WTC11 (cell line): ENCODE results near the gene SPOCD1. TPM values are rescaled to one million over a fixed set of nuclear protein-coding genes. Genes with fewer than 3 reads are reported as not detected.

Experiments
- ATAC-seq: fragments of 200-7000 bp; cut with Tn5 transposase; 2 replicates; pipeline ENCODE4 v1.10.0; 2021; ENCODE audit warnings: mild to moderate bottlenecking, moderate library complexity
- CTCF ChIA-PET: fragments of 300-600 bp; sonication (Branson Sonifier 250); formaldehyde crosslinking; loops from one replicate; lab custom pipeline; 2021; ENCODE audit warnings: antibody characterized with exemption; lab: Charles Lee
- POLR2A ChIA-PET: fragments of 350-600 bp; sonication (Branson Sonifier 250); formaldehyde crosslinking; loops from one replicate; lab custom pipeline; 2021; ENCODE audit warnings: antibody characterized with exemption; lab: Charles Lee
- DNase-seq: peaks from one replicate; pipeline ENCODE4 v3.0.0; 2021; ENCODE audit warnings: low spot score
- H3K27ac Mint-ChIP-seq: 2 replicates; pipeline ENCODE4 v1.8.0; 2021; ENCODE audit warnings: mixed read lengths
- H3K27me3 Mint-ChIP-seq: 2 replicates; pipeline ENCODE4 v1.8.0; 2021; ENCODE audit warnings: low read depth, mild to moderate bottlenecking, moderate library complexity, mixed read lengths
- H3K36me3 Mint-ChIP-seq: 2 replicates; pipeline ENCODE4 v1.8.0; 2021; ENCODE audit warnings: mixed read lengths
- H3K4me1 Mint-ChIP-seq: 2 replicates; pipeline ENCODE4 v1.8.0; 2022; ENCODE audit warnings: mixed read lengths
- H3K4me3 Mint-ChIP-seq: 2 replicates; pipeline ENCODE4 v1.8.0; 2021; ENCODE audit warnings: mild to moderate bottlenecking, moderate library complexity, mixed read lengths
- H3K9me3 Mint-ChIP-seq: 2 replicates; pipeline ENCODE4 v1.8.0; 2021; ENCODE audit warnings: mixed read lengths
- ELF4 ChIP-seq: sonication (generic); formaldehyde crosslinking; IDR thresholded peaks from 2 replicates; pipeline ENCODE4 v1.8.1; 2022; ENCODE audit warnings: low read depth, mild to moderate bottlenecking, moderate library complexity, missing genetic modification reagents
- EMX1 ChIP-seq: fragments of 250-450 bp; sonication (Bioruptor Pico); IDR thresholded peaks from 2 replicates; pipeline ENCODE4 v1.8.0; 2021; ENCODE audit warnings: mild to moderate bottlenecking
- ETV6 ChIP-seq: sonication (generic); formaldehyde crosslinking; IDR thresholded peaks from 2 replicates; pipeline ENCODE4 v1.8.1; 2022; ENCODE audit warnings: mild to moderate bottlenecking, missing genetic modification reagents
- FOXJ3 ChIP-seq: sonication (generic); formaldehyde crosslinking; IDR thresholded peaks from 2 replicates; pipeline ENCODE4 v1.9.0; 2021; ENCODE audit warnings: missing genetic modification reagents, mild to moderate bottlenecking, borderline replicate concordance
- GABPB1 ChIP-seq: sonication (generic); formaldehyde crosslinking; IDR thresholded peaks from 2 replicates; pipeline ENCODE4 v1.8.1; 2023; ENCODE audit warnings: mild to moderate bottlenecking, missing genetic modification reagents
- NR1H2 ChIP-seq: sonication (generic); formaldehyde crosslinking; IDR thresholded peaks from 2 replicates; pipeline ENCODE4 v1.9.0; 2021; ENCODE audit warnings: mild to moderate bottlenecking, moderate library complexity, missing genetic modification reagents
- NR3C1 ChIP-seq: sonication (generic); formaldehyde crosslinking; conservative IDR thresholded peaks from 2 replicates; pipeline ENCODE4 v1.8.1; 2023; ENCODE audit warnings: low read depth, mild to moderate bottlenecking, missing genetic modification reagents
- SMAD3 ChIP-seq: sonication (generic); formaldehyde crosslinking; IDR thresholded peaks from 2 replicates; pipeline ENCODE4 v1.8.0; 2022; ENCODE audit warnings: missing genetic modification reagents, mild to moderate bottlenecking, borderline replicate concordance
- SP1 ChIP-seq: sonication (generic); formaldehyde crosslinking; conservative IDR thresholded peaks from 2 replicates; pipeline ENCODE4 v1.8.1; 2022; ENCODE audit warnings: missing genetic modification reagents
- ZNF138 ChIP-seq: sonication (generic); formaldehyde crosslinking; conservative IDR thresholded peaks from 2 replicates; pipeline ENCODE4 v1.8.1; 2022; ENCODE audit warnings: mild to moderate bottlenecking, moderate library complexity, missing genetic modification reagents
- ZNF219 ChIP-seq: sonication (generic); formaldehyde crosslinking; IDR thresholded peaks from 2 replicates; pipeline ENCODE4 v1.8.0; 2023; ENCODE audit warnings: missing genetic modification reagents, mild to moderate bottlenecking, borderline replicate concordance
- ZNF263 ChIP-seq: sonication (generic); formaldehyde crosslinking; IDR thresholded peaks from 2 replicates; pipeline ENCODE4 v1.8.1; 2022; ENCODE audit warnings: low read depth, mild to moderate bottlenecking, moderate library complexity, missing genetic modification reagents
- ZNF396 ChIP-seq: fragments of 250-450 bp; sonication (Bioruptor Pico); IDR thresholded peaks from 2 replicates; pipeline ENCODE4 v1.8.0; 2021; ENCODE audit warnings: mild to moderate bottlenecking, moderate library complexity, borderline replicate concordance
- ZNF423 ChIP-seq: fragments of 250-450 bp; sonication (Bioruptor Pico); IDR thresholded peaks from 2 replicates; pipeline ENCODE4 v2.1.2; 2022; ENCODE audit warnings: mild to moderate bottlenecking, moderate library complexity
- total RNA-seq: library from RNA; stranded (reverse); gene quantifications from 3 replicates; pipeline ENCODE4 v1.2.3, GENCODE V29; 2021
- TF ChIP-seq, protein P1 (sequence below): fragments of 250-450 bp; sonication (Bioruptor Pico); IDR thresholded peaks from 2 replicates; pipeline ENCODE4 v2.1.2; 2022; ENCODE audit warnings: mild to moderate bottlenecking, moderate library complexity
- TF ChIP-seq, protein P2 (sequence below): sonication (generic); formaldehyde crosslinking; IDR thresholded peaks from 2 replicates; pipeline ENCODE4 v1.8.1; 2023; ENCODE audit warnings: mild to moderate bottlenecking, missing genetic modification reagents
- TF ChIP-seq, protein P3 (sequence below): sonication (generic); formaldehyde crosslinking; IDR thresholded peaks from 2 replicates; pipeline ENCODE4 v1.8.0; 2022; ENCODE audit warnings: mild to moderate bottlenecking, missing genetic modification reagents
- TF ChIP-seq, protein P4 (sequence below): sonication (generic); formaldehyde crosslinking; IDR thresholded peaks from 2 replicates; pipeline ENCODE4 v1.8.0; 2022; ENCODE audit warnings: mild to moderate bottlenecking, missing genetic modification reagents

The SPOCD1 gene
- total RNA-seq, 1 experiment from 2014 or later, result 3.0 TPM

DNA sequence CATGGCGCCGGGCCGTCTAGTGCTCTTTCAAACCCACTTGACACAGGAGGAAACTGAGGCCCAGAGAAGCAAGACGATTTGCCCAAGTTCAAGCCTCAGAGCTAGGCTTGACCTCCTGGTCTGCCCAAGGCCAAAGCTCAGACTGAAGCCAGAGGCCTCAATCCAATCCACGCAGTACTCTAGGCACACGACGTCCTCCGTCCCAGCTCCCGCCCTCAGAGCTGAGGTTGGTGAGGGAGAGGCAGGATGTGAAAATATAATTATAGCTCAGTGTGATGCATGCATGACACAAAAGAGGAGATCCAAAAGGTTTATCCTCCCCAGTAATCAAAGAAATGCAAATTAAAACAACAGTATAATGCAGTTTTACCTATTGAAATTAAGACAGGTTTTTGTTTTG is 36.1 kb downstream of the SPOCD1 start:
- no peak overlapping the region for H3K4me3 Mint-ChIP-seq
- peaks cover 39% of the 10 kb centered on the region for H3K4me1 Mint-ChIP-seq
- no peaks in the 10 kb centered on the region for H3K36me3 Mint-ChIP-seq
- DNase-seq (no peak), ATAC-seq (no peak)
- ChIA-PET CTCF (interaction anchor here (0.6 to 5.8 kb wide), 9 partner anchors 9 to 161 kb away, joined by 3 to 53 read pairs (median 8); partner anchors contain the start of gene ADGRB2), POLR2A (interaction anchor here (0.7 to 0.9 kb wide), 3 partner anchors 10 to 1073 kb away, joined by 4 to 5 read pairs (median 4); no protein-coding TSS in a partner anchor)
- H3K9me3 Mint-ChIP-seq, result no peaks in the 10 kb centered on the region
- peaks cover 17% of the 10 kb centered on the region for H3K27me3 Mint-ChIP-seq
- peak overlapping the region; percentile 1; the same call in 1 of the 2 replicates for H3K27ac Mint-ChIP-seq
- no peak for TF ChIP-seq ZNF138 (CRISPR knock-in tag)
- no peak for TF ChIP-seq EMX1 (CRISPR knock-in tag)
- TF ChIP-seq, protein P1, sequence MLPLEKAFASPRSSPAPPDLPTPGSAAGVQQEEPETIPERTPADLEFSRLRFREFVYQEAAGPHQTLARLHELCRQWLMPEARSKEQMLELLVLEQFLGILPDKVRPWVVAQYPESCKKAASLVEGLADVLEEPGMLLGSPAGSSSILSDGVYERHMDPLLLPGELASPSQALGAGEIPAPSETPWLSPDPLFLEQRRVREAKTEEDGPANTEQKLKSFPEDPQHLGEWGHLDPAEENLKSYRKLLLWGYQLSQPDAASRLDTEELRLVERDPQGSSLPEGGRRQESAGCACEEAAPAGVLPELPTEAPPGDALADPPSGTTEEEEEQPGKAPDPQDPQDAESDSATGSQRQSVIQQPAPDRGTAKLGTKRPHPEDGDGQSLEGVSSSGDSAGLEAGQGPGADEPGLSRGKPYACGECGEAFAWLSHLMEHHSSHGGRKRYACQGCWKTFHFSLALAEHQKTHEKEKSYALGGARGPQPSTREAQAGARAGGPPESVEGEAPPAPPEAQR, result no peak
- no peak for TF ChIP-seq ZNF219
- TF ChIP-seq ZNF396 (CRISPR knock-in tag), result no peak

DNA sequence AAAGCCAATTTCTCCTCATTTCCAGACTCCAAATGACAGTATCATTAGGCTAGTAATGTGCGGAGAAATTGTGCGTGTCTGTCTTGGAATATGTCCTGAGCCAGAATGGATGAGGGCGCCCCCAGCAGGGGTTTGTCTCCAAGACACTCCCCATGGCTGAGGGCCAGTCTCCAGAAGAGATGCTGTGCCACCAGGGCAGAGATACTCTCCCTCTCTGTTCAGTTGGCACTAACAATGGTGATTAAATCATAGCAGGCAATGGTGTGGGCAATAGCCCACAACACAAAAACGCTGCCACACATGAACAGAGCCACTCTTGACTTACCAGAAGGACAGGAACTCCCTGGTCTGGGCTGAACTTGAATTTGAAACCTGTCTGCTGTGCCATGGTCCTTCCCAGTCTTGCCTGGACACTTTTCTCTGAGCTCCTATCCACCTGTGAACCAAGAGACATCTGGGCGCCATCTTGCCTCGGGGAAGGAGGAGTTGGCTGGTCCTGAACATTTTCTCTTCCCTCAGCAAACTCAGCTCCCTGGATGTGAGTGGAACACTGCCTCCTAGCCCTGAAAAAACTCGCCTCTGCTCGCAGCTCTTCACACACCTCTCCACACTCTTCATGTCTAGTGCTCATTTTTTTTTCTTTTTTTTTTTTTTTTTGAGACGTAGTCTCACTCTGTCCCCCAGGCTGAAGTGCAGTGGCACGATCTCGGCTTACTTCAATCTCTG is 36.9 kb downstream of the SPOCD1 start:
- POLR2A ChIA-PET, result interaction anchor here (0.7 to 0.9 kb wide), 4 partner anchors 9 to 1073 kb away, joined by 4 to 5 read pairs (median 4); no protein-coding TSS in a partner anchor
- TF ChIP-seq SP1 (CRISPR knock-in tag) (no peak), FOXJ3 (CRISPR knock-in tag) (no peak), ELF4 (CRISPR knock-in tag) (no peak), ETV6 (no peak)
- TF ChIP-seq, protein P2, sequence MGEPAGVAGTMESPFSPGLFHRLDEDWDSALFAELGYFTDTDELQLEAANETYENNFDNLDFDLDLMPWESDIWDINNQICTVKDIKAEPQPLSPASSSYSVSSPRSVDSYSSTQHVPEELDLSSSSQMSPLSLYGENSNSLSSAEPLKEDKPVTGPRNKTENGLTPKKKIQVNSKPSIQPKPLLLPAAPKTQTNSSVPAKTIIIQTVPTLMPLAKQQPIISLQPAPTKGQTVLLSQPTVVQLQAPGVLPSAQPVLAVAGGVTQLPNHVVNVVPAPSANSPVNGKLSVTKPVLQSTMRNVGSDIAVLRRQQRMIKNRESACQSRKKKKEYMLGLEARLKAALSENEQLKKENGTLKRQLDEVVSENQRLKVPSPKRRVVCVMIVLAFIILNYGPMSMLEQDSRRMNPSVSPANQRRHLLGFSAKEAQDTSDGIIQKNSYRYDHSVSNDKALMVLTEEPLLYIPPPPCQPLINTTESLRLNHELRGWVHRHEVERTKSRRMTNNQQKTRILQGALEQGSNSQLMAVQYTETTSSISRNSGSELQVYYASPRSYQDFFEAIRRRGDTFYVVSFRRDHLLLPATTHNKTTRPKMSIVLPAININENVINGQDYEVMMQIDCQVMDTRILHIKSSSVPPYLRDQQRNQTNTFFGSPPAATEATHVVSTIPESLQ (CRISPR knock-in tag), result no peak
- CTCF ChIA-PET, result interaction anchor here (0.6 to 5.8 kb wide), 10 partner anchors 10 to 185 kb away, joined by 3 to 53 read pairs (median 6); partner anchors contain the start of gene ADGRB2
- Mint-ChIP-seq H3K27ac (no peak overlapping the region), H3K9me3 (no peaks in the 10 kb centered on the region), H3K4me3 (no peak overlapping the region), H3K36me3 (no peaks in the 10 kb centered on the region), H3K4me1 (peaks cover 39% of the 10 kb centered on the region), H3K27me3 (peaks cover 25% of the 10 kb centered on the region)
- DNase-seq (no peak), ATAC-seq (no peak)

DNA sequence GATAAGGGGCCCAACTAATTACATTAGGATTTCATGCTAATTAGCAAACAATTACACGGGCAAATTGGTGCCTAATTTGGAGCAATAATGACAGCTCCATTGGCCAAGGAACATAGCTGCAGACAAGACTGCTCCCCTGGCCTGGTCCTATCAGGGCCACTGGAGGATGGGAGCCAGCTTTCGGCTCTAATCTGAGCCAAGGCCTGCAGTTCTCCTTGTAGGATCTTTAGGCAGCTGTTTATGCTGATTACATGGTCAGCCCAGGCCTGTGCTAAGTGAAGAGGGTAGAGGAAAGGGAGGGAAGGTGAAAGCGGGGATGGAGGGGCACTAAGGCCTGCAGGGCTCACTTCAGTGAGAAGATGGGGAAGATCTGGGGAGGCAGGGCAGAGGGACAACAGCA is 39.3 kb downstream of the SPOCD1 start:
- no peak for DNase-seq
- H3K4me3 Mint-ChIP-seq, result no peak overlapping the region
- ChIA-PET POLR2A (interaction anchor here (0.5 kb wide), 1 partner anchor 48 kb away, joined by 4 read pairs; no protein-coding TSS in a partner anchor), CTCF (interaction anchor here (1.2 to 5.8 kb wide), 4 partner anchors 11 to 61 kb away, joined by 3 to 53 read pairs (median 4); no protein-coding TSS in a partner anchor)
- TF ChIP-seq, protein P3, sequence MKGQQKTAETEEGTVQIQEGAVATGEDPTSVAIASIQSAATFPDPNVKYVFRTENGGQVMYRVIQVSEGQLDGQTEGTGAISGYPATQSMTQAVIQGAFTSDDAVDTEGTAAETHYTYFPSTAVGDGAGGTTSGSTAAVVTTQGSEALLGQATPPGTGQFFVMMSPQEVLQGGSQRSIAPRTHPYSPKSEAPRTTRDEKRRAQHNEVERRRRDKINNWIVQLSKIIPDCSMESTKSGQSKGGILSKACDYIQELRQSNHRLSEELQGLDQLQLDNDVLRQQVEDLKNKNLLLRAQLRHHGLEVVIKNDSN (CRISPR knock-in tag), result no peak
- TF ChIP-seq GABPB1 (CRISPR knock-in tag) (no peak), EMX1 (CRISPR knock-in tag) (no peak), SMAD3 (CRISPR knock-in tag) (no peak), NR3C1 (CRISPR knock-in tag) (no peak), ZNF263 (CRISPR knock-in tag) (no peak), ZNF423 (CRISPR knock-in tag) (no peak), NR1H2 (CRISPR knock-in tag) (no peak)
- TF ChIP-seq, protein P4, sequence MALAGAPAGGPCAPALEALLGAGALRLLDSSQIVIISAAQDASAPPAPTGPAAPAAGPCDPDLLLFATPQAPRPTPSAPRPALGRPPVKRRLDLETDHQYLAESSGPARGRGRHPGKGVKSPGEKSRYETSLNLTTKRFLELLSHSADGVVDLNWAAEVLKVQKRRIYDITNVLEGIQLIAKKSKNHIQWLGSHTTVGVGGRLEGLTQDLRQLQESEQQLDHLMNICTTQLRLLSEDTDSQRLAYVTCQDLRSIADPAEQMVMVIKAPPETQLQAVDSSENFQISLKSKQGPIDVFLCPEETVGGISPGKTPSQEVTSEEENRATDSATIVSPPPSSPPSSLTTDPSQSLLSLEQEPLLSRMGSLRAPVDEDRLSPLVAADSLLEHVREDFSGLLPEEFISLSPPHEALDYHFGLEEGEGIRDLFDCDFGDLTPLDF, result no peak
- no peaks in the 10 kb centered on the region for H3K36me3 Mint-ChIP-seq
- H3K9me3 Mint-ChIP-seq, result no peaks in the 10 kb centered on the region
- no peak for ATAC-seq
- no peak overlapping the region for H3K27ac Mint-ChIP-seq
- H3K4me1 Mint-ChIP-seq, result peaks cover 32% of the 10 kb centered on the region
- H3K27me3 Mint-ChIP-seq, result peaks cover 49% of the 10 kb centered on the region
